Measurements from ENCODE around the gene ZFP3. TPM values are rescaled to one million over a fixed set of nuclear protein-coding genes. Genes with fewer than 3 reads are reported as not detected.
A peak's percentile ranks its signal among the peaks of the same experiment; 100 is the strongest.
"Not testable (repeated sequence)": the region's sequence is repeated elsewhere in the genome, so short reads cannot be mapped to it uniquely, and the experiment has no call there.

Gene ZFP3
- total RNA-seq, 2 experiments from 2014 or later: 6.5 to 7.5 TPM

DNA sequence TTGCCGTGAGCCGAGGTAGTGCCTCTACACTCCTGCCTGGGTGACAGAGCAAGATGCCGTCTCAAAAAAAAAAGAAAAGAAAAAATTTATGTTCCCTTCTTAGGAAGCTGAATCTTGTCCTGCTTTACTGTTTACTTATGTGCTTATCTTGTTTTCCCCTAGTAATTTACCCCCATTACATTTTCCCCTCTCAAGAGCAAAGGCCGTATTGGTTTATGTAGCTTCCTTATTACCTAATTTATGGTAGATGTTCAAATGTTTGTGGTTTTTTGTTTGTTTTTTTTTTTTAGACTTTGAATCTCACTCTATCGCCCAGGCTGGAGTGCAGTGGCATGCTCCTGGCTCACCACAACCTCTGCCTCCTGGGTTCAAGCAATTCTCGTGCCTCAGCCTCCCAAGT lies 32.8 kb upstream of the ZFP3 start:
- Mint-ChIP-seq H3K27ac (peak overlapping the region; percentile 89), H3K36me3 (ENCODE audit: low read depth) (peaks cover 46% of the 10 kb centered on the region), H3K4me1 (peaks cover 77% of the 10 kb centered on the region), H3K27me3 (no peaks in the 10 kb centered on the region), H3K4me3 (peak overlapping the region; percentile 55), H3K9me3 (peaks cover under 1% of the 10 kb centered on the region)
- ChIA-PET CTCF (interaction anchor here (0.5 to 2.7 kb wide), 6 partner anchors 9 to 122 kb away, joined by 3 to 11 read pairs (median 4); no protein-coding TSS in a partner anchor), POLR2A (no interaction called here)
- no peak for DNase-seq

DNA sequence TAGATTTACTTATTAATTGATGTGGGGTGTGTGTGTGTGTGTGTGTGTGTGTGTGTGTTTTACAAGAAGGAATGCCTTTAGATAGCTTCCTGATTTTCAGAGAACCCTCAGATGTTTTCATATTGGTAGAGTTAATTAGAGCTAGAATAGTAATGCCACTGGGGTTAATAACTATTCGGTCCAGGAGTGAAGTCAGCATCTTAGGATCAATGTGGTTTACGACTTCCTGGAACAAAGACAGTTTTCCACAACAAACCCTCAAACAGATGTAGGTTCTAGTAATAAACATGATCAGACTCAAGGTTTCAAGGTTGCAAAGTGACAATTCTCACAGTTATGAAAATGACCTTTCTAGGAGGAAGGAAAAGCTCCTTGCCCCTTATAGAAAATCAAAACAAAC lies 30.8 kb upstream of the ZFP3 start:
- Mint-ChIP-seq H3K36me3 (ENCODE audit: low read depth) (peaks cover 48% of the 10 kb centered on the region), H3K9me3 (no peaks in the 10 kb centered on the region), H3K27me3 (no peaks in the 10 kb centered on the region), H3K27ac (peak overlapping the region; percentile 46), H3K4me3 (no peak overlapping the region), H3K4me1 (peaks cover 68% of the 10 kb centered on the region)
- POLR2A ChIA-PET: no interaction called here
- CTCF ChIA-PET: interaction anchor here (2.2 kb wide), 1 partner anchor 14 kb away, joined by 6 read pairs; no protein-coding TSS in a partner anchor
- DNase-seq: no peak

DNA sequence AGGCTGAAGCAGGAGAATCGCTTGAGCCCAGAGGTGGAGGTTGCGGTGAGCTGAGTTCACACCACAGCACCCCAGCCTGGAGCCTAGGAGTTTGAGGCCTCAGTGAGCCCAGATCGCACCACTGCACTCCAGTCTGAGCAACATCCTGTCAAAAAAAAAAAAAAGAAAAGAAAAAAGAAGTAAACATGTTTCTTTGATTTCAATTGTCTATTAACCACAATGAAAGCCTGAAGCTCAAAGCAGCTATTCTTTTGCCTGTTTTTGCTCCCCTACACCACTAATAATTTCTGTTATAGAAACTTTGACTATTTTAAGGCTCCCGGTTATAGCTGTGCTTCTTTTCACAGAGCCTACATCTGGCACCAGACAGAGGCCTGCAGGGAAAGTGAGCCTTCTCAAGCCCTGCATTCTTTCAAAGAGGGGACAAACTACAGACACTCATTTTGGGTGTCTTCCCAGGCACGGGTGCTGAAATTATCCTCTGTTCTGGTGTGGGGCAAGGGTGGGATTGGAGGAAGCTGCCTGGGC lies 28.9 kb upstream of the ZFP3 start:
- peak; percentile 81 for DNase-seq
- CTCF ChIA-PET: interaction anchor here (0.6 to 1.6 kb wide), 9 partner anchors 18 to 82 kb away, joined by 3 to 5 read pairs (median 4); partner anchors contain the start of gene ZFP3
- H3K27ac Mint-ChIP-seq: peak overlapping the region; percentile 93
- H3K36me3 Mint-ChIP-seq (ENCODE audit: low read depth): peaks cover 45% of the 10 kb centered on the region
- no peaks in the 10 kb centered on the region for H3K27me3 Mint-ChIP-seq
- H3K9me3 Mint-ChIP-seq: no peaks in the 10 kb centered on the region
- POLR2A ChIA-PET: no interaction called here
- H3K4me3 Mint-ChIP-seq: peak overlapping the region; percentile 32
- H3K4me1 Mint-ChIP-seq: peaks cover 56% of the 10 kb centered on the region

DNA sequence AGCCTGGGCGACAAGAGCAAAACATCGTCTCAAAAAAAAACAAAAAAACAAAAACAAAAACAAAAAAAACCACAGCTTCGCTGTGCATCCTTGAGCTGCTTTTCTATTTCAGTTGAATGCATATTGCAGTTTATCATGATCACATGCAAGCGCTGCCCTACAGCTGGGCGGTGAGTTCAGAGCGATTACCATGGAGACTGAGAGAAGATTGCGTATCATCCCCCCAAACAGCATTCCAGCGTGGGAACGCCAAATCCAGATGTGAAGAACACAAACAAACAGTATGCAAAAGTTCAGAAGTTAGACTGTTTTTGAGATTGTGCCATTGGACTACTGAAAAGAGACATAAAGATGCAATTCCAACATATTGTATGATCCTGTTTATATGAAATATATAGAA lies 28.0 kb upstream of the ZFP3 start:
- Mint-ChIP-seq H3K4me3 (no peak overlapping the region), H3K4me1 (peaks cover 49% of the 10 kb centered on the region), H3K27ac (peak overlapping the region; percentile 93), H3K36me3 (ENCODE audit: low read depth) (peaks cover 45% of the 10 kb centered on the region), H3K9me3 (no peaks in the 10 kb centered on the region), H3K27me3 (no peaks in the 10 kb centered on the region)
- ChIA-PET CTCF (interaction anchor here (0.9 to 1.6 kb wide), 3 partner anchors 18 to 83 kb away, joined by 3 to 5 read pairs (median 5); no protein-coding TSS in a partner anchor), POLR2A (interaction anchor here (0.6 kb wide), 1 partner anchor 12 kb away, joined by 6 read pairs; no protein-coding TSS in a partner anchor)
- DNase-seq: no peak

DNA sequence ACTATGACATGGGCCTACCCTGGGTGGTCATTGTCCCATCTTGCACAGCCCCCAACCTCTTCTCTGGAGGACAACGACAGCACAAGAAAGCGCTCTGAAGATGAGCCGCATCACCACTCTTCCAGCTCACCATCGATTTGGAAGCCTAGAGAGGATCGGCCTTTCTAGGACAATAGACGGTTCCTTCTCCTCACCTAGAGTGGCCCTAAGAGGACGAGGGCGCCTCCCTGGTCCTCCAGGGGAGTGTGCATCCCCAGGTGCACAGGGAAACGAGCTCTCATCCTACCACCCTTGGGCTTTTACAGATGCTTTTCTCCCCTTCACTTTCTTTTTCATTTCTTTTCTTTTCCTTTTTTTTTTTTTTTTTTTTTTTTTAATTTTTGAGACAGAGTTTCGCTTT lies 22.7 kb upstream of the ZFP3 start:
- Mint-ChIP-seq H3K4me3 (no peak overlapping the region), H3K36me3 (ENCODE audit: low read depth) (peaks cover 20% of the 10 kb centered on the region), H3K27ac (no peak overlapping the region), H3K27me3 (no peaks in the 10 kb centered on the region), H3K9me3 (no peaks in the 10 kb centered on the region), H3K4me1 (peaks cover 7% of the 10 kb centered on the region)
- no peak for DNase-seq
- POLR2A ChIA-PET: interaction anchor here (0.7 kb wide), 1 partner anchor 574 kb away, joined by 11 read pairs; no protein-coding TSS in a partner anchor
- CTCF ChIA-PET: interaction anchor here (0.7 kb wide), 1 partner anchor 147 kb away, joined by 4 read pairs; no protein-coding TSS in a partner anchor

DNA sequence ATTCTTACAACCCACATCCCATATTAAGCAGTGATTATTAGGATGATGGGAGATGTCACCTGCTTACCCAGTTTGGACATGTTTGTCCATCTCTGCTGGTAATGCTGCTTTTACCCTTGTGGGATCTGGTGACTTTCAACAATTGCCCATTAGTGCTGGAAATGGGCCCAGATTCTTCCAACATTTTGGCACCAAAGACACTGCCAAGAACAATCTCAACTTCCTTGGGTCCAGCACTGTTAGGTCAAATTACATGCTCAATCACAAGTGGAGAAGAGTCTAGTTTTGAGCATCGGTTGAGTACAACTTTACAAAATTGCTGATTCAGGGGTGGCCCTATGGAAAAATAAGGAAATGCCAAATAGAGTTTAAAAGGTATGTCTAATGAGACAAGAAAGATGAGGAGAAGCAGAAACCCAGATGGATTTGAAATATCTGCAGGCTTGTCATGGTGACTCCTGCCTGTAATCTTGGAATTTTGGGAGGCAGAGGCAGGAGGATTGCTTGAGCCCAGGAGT lies 13.0 kb upstream of the ZFP3 start:
- Mint-ChIP-seq H3K4me3 (no peak overlapping the region), H3K36me3 (ENCODE audit: low read depth) (peaks cover 5% of the 10 kb centered on the region), H3K27ac (no peak overlapping the region), H3K27me3 (no peaks in the 10 kb centered on the region), H3K4me1 (peaks cover 12% of the 10 kb centered on the region), H3K9me3 (no peaks in the 10 kb centered on the region)
- DNase-seq: no peak
- ChIA-PET CTCF (no interaction called here), POLR2A (no interaction called here)

DNA sequence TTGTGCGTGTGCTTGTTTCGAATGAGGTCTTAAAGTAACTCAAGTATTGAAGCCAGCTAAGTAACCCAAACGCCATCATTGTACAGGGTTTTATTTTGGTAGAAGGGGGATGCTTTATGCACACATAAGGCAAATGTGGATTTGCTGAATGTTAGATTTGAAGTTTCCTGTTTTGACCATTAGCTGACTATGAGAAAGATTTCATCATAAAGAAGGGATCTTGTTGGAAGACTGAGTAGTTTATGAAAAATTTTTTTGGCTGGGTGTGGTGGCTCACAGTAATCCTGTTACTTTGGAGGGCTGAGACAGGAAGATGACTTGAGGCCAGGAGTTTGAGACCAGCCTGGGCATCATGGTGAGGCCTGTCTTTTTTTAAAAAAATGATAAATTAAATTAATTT lies 10.0 kb upstream of the ZFP3 start:
- Mint-ChIP-seq H3K4me1 (peaks cover 3% of the 10 kb centered on the region), H3K9me3 (no peaks in the 10 kb centered on the region), H3K36me3 (ENCODE audit: low read depth) (peaks cover 5% of the 10 kb centered on the region), H3K4me3 (no peak overlapping the region), H3K27ac (no peak overlapping the region), H3K27me3 (no peaks in the 10 kb centered on the region)
- CTCF ChIA-PET: interaction anchor here (0.6 to 1.3 kb wide), 6 partner anchors 10 to 297 kb away, joined by 3 to 6 read pairs (median 4); partner anchors contain the start of gene ZFP3
- POLR2A ChIA-PET: interaction anchor here (0.5 kb wide), 1 partner anchor 16 kb away, joined by 3 read pairs; no protein-coding TSS in a partner anchor
- no peak for DNase-seq

DNA sequence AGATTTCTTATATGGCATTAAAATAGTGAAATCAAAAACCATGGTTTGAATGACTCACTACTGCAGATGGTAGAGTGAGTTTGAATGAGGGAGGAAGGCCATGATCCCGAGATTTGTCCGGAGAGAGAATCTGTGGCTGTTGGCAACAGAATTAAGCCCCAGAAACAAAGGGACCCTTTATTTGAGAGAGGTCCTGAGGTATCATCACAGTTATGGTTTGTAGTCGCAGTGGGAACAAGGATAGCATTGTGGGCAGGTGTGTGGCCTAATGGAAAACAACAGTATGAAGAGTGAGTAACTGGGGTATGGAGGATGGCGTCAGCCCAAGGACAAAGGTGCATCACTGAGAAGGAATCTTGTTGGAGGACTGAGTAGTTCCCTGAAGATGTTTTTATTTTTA lies 8.5 kb upstream of the ZFP3 start:
- peaks cover 5% of the 10 kb centered on the region for H3K36me3 Mint-ChIP-seq (ENCODE audit: low read depth)
- no peak overlapping the region for H3K27ac Mint-ChIP-seq
- no peak overlapping the region for H3K4me3 Mint-ChIP-seq
- POLR2A ChIA-PET: no interaction called here
- DNase-seq: no peak
- H3K9me3 Mint-ChIP-seq: no peaks in the 10 kb centered on the region
- no peaks in the 10 kb centered on the region for H3K27me3 Mint-ChIP-seq
- H3K4me1 Mint-ChIP-seq: peaks cover 3% of the 10 kb centered on the region
- CTCF ChIA-PET: no interaction called here

DNA sequence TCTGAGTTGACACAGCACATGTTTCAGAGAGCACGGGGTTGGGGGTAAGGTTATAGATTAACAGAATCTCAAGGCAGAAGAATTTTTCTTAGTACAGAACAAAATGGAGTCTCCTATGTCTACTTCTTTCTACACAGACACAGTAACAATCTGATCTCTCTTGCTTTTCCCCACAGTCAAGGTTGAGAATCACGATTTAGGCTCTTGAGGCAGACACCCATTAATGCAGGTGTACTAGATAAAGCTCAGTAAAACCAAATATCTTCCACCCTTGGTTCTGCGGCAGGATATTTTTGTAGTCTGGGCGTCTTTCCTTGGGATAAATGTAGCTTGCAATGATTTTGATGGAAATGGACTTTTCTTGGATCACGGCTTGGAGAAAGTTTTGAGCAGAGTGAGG lies 2.8 kb upstream of the ZFP3 start:
- ChIA-PET POLR2A (interaction anchor here (0.8 kb wide), 1 partner anchor 296 kb away, joined by 3 read pairs; no protein-coding TSS in a partner anchor), CTCF (interaction anchor here (0.6 kb wide), 3 partner anchors 78 to 810 kb away, joined by 3 read pairs; partner anchors contain the start of gene INCA1)
- H3K27ac Mint-ChIP-seq, H3K27me3 Mint-ChIP-seq, H3K9me3 Mint-ChIP-seq, H3K4me3 Mint-ChIP-seq, DNase-seq: not testable (repeated sequence)
- Mint-ChIP-seq H3K36me3 (ENCODE audit: low read depth) (peaks cover 16% of the 10 kb centered on the region), H3K4me1 (peaks cover 23% of the 10 kb centered on the region)

DNA sequence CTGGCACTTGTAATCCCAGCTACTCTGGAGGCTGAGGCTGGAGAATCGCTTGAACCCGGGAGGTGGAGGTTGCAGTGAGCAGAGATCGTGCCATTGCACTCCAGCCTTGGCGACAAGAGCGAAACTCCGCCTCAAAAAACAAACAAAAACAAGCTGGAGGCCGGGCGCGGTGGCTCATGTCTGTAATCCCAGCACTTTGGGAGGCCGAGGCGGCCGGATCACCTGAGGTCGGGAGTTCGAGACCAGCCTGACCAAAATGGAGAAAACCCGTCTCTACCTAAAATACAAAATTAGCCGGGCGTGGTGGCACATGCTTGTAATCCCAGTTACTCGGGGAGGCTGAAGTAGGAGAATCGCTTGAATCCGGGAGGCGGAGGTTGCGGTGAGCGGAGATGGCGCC lies 992 bp upstream of the ZFP3 start:
- ChIA-PET CTCF (interaction anchor here (1.5 kb wide), 1 partner anchor 9 kb away, joined by 3 read pairs; no protein-coding TSS in a partner anchor), POLR2A (interaction anchor here (0.6 kb wide), 1 partner anchor 89 kb away, joined by 3 read pairs; no protein-coding TSS in a partner anchor)
- Mint-ChIP-seq H3K4me3 (peak overlapping the region; percentile 83), H3K4me1 (peaks cover 26% of the 10 kb centered on the region), H3K36me3 (ENCODE audit: low read depth) (peaks cover 23% of the 10 kb centered on the region), H3K27ac (peak overlapping the region; percentile 86)
- H3K27me3 Mint-ChIP-seq, H3K9me3 Mint-ChIP-seq, DNase-seq: not testable (repeated sequence)

DNA sequence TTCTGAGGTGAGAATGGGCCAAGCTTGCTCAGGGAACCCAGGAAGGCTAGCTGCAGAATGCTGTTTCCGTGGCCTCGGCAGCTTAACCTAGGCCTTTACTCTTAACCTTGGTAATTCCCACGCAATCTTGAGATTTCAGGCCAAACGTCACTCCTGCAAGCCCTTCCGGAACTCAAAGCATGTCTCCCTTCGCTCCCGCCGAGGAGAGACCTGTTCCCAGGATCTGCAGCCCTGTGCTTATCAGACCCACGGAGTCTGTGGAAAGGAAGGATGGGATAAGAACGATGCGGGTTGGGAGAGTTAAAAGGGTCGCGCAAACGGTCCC lies 524 bp upstream of the ZFP3 start:
- H3K4me1 Mint-ChIP-seq: peaks cover 26% of the 10 kb centered on the region
- POLR2A ChIA-PET: interaction anchor here (0.6 kb wide), 1 partner anchor 90 kb away, joined by 3 read pairs; no protein-coding TSS in a partner anchor
- peaks cover 25% of the 10 kb centered on the region for H3K36me3 Mint-ChIP-seq (ENCODE audit: low read depth)
- H3K27me3 Mint-ChIP-seq: no peaks in the 10 kb centered on the region
- CTCF ChIA-PET: interaction anchor here (1.5 kb wide), 1 partner anchor 10 kb away, joined by 3 read pairs; no protein-coding TSS in a partner anchor
- H3K4me3 Mint-ChIP-seq: peak overlapping the region; percentile 83
- peaks cover 8% of the 10 kb centered on the region for H3K9me3 Mint-ChIP-seq
- peak overlapping the region; percentile 86 for H3K27ac Mint-ChIP-seq
- DNase-seq: no peak

DNA sequence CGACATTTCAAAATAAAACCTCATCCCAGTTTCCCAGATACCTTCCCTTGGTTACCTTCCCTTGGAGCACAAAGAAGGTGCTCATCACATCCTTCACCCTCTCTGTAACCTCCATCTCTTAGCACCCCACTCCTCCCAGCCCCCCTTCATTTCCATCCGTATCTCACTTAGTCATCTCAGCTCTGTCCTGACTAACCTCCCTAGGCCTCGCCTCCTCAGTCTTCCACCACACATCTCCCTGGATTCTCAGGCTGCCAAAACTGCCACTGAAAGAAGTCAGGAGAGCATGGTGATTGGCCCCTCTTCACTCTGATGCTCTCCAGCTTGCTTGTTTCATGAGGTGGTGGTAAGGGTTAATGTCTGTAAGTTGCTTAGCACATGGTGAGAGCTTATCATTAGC lies 2.3 kb downstream of the ZFP3 start:
- no peak for DNase-seq
- Mint-ChIP-seq H3K27me3 (no peaks in the 10 kb centered on the region), H3K4me1 (peaks cover 26% of the 10 kb centered on the region), H3K27ac (peak overlapping the region; percentile 21), H3K36me3 (ENCODE audit: low read depth) (peaks cover 44% of the 10 kb centered on the region), H3K9me3 (peaks cover 22% of the 10 kb centered on the region), H3K4me3 (no peak overlapping the region)
- POLR2A ChIA-PET: no interaction called here
- CTCF ChIA-PET: interaction anchor here (0.6 to 0.7 kb wide), 3 partner anchors 199 to 447 kb away, joined by 3 to 6 read pairs (median 3); no protein-coding TSS in a partner anchor

Measured in activated CD4-positive, alpha-beta T cell treated with anti-CD3 and anti-CD28 coated beads, Interleukin-2, amount 10 ng/mL, durations not matched to agents 7 days and 5 days (primary cell).